Fibroblast of lung (primary cell): ENCODE results near the gene PIP4K2B.

ENCODE experiments used
- EZH2 ChIP-seq: IDR thresholded peaks from 2 replicates; pipeline ENCODE4 v1.5.1; 2012; ENCODE audit warnings: low read length, control low read depth, mild to moderate bottlenecking; ENCODE audit errors: missing control alignments
- TF ChIP-seq, protein P1 (sequence below), 2 donors: IDR thresholded peaks in 1 of 2; conservative IDR thresholded peaks in 1 of 2; 1 replicate in 1 of 2; 2 replicates in 1 of 2; pipeline ENCODE4 v1.5.1; 2011 to 2012; ENCODE audit warnings: low read length in 2 of 2, control low read depth in 1 of 2, inconsistent platforms in 1 of 2, low read depth in 1 of 2, mild to moderate bottlenecking in 1 of 2

GRCh38 chr17:38794221-38794620 is 5.1 kb downstream of the PIP4K2B start:
- TF ChIP-seq, protein P1, sequence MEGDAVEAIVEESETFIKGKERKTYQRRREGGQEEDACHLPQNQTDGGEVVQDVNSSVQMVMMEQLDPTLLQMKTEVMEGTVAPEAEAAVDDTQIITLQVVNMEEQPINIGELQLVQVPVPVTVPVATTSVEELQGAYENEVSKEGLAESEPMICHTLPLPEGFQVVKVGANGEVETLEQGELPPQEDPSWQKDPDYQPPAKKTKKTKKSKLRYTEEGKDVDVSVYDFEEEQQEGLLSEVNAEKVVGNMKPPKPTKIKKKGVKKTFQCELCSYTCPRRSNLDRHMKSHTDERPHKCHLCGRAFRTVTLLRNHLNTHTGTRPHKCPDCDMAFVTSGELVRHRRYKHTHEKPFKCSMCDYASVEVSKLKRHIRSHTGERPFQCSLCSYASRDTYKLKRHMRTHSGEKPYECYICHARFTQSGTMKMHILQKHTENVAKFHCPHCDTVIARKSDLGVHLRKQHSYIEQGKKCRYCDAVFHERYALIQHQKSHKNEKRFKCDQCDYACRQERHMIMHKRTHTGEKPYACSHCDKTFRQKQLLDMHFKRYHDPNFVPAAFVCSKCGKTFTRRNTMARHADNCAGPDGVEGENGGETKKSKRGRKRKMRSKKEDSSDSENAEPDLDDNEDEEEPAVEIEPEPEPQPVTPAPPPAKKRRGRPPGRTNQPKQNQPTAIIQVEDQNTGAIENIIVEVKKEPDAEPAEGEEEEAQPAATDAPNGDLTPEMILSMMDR (conservative IDR thresholded peaks at IDR 0.05 in 1 of 2, IDR thresholded peaks at IDR 0.05 in 1 of 2; ENCODE audit: low read depth in 1 of 2, low read length in 2 of 2) = no peak
- no peak for TF ChIP-seq EZH2
